Loucy (cell line): ENCODE results near the gene RNF152.

Experiments
- CTCF ChIP-seq: fragments of 200-600 bp; sonication (generic); conservative IDR thresholded peaks from 2 replicates; pipeline ENCODE4 v1.5.1; 2014; ENCODE audit warnings: mild to moderate bottlenecking, antibody characterized with exemption, low read length
- EZH2phosphoT487 ChIP-seq: fragments of 200-600 bp; IDR thresholded peaks from 2 replicates; pipeline ENCODE4 v1.6.1; 2018; ENCODE audit warnings: antibody characterized with exemption, mild to moderate bottlenecking, moderate library complexity, borderline replicate concordance

- no peak for TF ChIP-seq CTCF
- TF ChIP-seq EZH2phosphoT487 = no peak
Measured at GRCh38 chr18:61887838-61888237, 5.0 kb downstream of the RNF152 start.
